Kidney epithelial cell (primary cell): ENCODE measurements around the gene REV3L. TPM values are rescaled to one million over a fixed set of nuclear protein-coding genes. Genes with fewer than 3 reads are reported as not detected.

ENCODE experiments used
- DNase-seq: peaks from one replicate; pipeline ENCODE4 v3.0.0-alpha.2; 2010; ENCODE audit warnings: low read depth
- H3K27me3 ChIP-seq: 2 replicates; pipeline ENCODE4 v1.6.0; 2011; ENCODE audit warnings: low read length; ENCODE audit not compliant: control insufficient read depth, insufficient read depth
- H3K36me3 ChIP-seq: 2 replicates; pipeline ENCODE4 v1.5.1; 2011; ENCODE audit warnings: low read length; ENCODE audit not compliant: control insufficient read depth, insufficient read depth
- H3K4me3 ChIP-seq: 2 replicates; pipeline ENCODE4 v1.5.1; 2011; ENCODE audit warnings: low read depth, mild to moderate bottlenecking, control low read depth, low read length
- CTCF ChIP-seq: IDR thresholded peaks from 2 replicates; pipeline ENCODE4 v1.5.1; 2011; ENCODE audit warnings: mild to moderate bottlenecking, moderate library complexity, low read length, control low read depth, inconsistent platforms; ENCODE audit not compliant: insufficient read depth, poor library complexity, severe bottlenecking
- total RNA-seq: library from RNA; depleted of rRNA; stranded (reverse); fragments of >200 nt; gene quantifications from 2 replicates; pipeline ENCODE4 v1.2.3, GENCODE V29; 2015

The REV3L gene
- total RNA-seq, 1 donor from 2014 or later = 35.7 TPM

GRCh38 chr6:111471533-111471932 lies 11.5 kb downstream of the REV3L start:
- DNase-seq = no peak
- no peak overlapping the region for H3K4me3 ChIP-seq
- H3K36me3 ChIP-seq = no peaks in the 10 kb centered on the region
- TF ChIP-seq CTCF = no peak
- no peaks in the 10 kb centered on the region for H3K27me3 ChIP-seq

GRCh38 chr6:111470991-111471390 lies 12.0 kb downstream of the REV3L start:
- Histone ChIP-seq H3K36me3 (no peaks in the 10 kb centered on the region), H3K4me3 (no peak overlapping the region), H3K27me3 (no peaks in the 10 kb centered on the region)
- no peak for TF ChIP-seq CTCF
- no peak for DNase-seq

GRCh38 chr6:111469543-111469942 lies 13.5 kb downstream of the REV3L start:
- Histone ChIP-seq H3K4me3 (no peak overlapping the region), H3K27me3 (no peaks in the 10 kb centered on the region), H3K36me3 (no peaks in the 10 kb centered on the region)
- DNase-seq = no peak
- TF ChIP-seq CTCF = no peak

- no peak overlapping the region for H3K4me3 ChIP-seq
- H3K36me3 ChIP-seq = no peaks in the 10 kb centered on the region
- no peak for TF ChIP-seq CTCF
- DNase-seq = no peak
- no peaks in the 10 kb centered on the region for H3K27me3 ChIP-seq
Observed at GRCh38 chr6:111468329-111469012, 14.5 kb downstream of the REV3L start.

- Histone ChIP-seq H3K27me3 (no peaks in the 10 kb centered on the region), H3K4me3 (no peak overlapping the region), H3K36me3 (no peaks in the 10 kb centered on the region)
- DNase-seq = no peak
- no peak for TF ChIP-seq CTCF
Observed at GRCh38 chr6:111464184-111464583, 18.8 kb downstream of the REV3L start.
